HG02623 (cell line): Measurements from ENCODE around the gene ABCF2.

Experiments
- ATAC-seq: cut with Tn5 transposase; IDR thresholded peaks from one replicate; pipeline ENCODE4 v1.9.1; 2021; ENCODE audit warnings: moderate library complexity; ENCODE audit not compliant: unreplicated experiment

Gene ABCF2

DNA sequence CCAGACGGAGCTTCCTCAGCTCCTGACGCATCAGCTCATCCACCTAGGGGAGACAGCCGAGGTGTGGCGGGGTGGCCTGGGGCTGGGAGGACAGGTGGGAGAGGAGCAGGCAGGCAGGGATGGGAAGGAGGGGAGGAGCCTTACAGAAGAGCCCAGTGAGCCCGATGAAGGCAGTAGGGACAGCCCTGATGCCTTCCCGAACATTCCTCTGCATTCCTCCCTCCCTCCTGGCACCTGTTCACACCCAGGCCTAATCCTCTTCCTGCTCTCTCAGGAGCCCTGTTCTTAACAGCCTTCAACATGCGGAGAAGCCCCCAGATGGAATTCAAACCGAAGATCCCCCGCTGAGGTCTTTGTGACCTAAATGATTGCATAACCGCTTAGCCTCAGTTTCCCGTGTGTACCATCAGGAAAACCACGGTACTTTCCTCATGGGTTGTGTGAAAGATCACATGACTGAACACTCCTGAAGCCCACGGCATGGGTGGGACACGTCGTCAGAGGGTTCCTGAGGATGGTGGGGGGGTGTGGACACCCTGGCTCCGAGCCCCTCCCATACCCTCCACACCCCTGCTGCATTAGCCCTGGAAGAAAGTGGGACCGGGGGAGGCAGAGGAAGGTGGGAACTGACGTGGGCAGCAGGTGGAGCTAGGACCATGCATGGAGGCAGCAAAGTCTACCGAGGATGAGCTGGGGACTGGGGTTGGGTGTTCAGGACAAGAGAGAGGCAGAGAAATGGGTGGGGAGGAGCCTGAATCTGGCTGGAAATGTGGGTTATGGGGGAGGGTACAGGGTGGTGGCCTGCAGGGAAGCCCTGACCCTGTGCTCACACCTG, 31.2 kb downstream of the ABCF2 start:
- no peak for ATAC-seq

DNA sequence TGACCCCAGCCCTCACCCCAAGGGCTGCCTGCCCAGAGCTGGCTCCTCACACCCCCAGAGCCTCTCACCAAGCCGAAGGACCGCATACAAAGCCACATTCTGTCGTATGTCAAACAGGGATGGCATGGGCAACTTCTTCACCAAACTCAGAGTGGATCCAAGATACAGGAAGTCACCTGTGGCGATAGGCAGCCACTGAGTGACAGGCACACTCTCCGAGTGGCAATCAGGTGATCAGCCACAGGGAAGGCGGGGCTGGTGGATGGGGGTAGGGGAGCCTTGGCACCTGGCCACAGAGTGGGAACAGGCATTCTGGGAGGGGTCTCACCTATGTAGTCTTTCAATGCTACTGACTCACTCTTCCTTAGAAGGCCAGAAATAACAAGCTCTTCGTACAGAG, 32.8 kb downstream of the ABCF2 start:
- no peak for ATAC-seq

DNA sequence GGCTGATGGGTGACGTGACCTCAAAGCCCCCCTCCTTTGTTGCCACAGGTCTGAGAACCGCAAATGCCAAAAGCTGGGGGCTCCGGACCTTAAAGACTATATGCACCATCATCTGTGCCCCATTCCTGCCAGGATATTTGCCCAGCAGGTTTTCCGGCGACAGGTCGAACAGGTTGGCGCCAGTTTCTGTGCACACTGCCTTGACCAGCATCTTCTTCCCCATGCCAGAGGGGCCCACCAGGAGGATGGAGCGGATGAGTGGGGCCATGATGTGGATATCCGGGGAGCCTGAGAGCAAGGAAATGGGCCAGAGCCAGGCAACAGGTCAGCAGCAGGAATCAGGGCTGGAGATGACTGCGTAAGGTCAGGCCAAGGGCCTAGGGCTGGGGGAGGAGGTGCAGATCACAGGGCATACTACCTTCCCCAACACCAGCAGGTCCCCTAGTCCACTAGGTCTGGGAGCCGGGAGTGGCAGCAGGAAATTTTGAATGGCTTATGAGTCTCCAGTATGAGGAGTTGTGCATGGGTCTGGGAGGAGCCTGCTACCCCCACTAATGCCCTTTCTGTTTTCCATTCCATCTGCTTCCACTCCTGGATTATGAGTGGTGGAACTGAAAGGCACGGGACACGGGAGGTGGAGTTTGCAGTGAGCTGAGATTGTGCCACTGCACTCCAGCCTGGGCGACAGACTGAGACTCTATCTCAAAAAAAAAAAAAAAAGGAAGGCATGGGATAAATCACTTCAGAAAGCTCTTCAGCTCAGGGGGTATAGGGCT, 33.6 kb downstream of the ABCF2 start:
- ATAC-seq, result no peak

DNA sequence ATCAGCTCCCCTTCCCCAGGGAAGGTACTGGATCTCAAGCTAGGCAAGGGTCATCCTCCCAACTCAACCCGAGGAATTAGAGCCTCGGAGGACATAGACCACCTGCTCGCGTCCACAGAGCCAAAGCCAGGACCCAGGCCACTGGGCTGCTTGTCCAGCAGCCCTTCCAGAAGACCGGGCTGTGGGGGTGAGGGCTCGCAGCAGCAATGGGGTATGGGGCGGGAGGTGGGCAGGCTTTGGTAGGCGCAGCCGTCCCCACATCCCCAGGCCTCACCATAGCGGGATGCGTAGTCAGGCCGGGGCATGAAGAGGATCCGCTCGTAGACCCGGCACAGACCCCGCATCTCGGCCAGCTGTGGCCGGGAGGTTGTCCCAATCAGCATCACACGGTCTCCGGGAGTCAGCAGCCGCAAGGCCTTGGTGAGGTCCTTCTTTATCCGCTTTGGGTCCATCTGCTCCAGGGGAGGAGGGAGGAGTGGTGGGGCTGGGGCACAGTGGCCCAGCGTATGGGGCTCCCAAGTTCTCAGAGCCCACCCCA, 34.9 kb downstream of the ABCF2 start:
- ATAC-seq, result no peak

DNA sequence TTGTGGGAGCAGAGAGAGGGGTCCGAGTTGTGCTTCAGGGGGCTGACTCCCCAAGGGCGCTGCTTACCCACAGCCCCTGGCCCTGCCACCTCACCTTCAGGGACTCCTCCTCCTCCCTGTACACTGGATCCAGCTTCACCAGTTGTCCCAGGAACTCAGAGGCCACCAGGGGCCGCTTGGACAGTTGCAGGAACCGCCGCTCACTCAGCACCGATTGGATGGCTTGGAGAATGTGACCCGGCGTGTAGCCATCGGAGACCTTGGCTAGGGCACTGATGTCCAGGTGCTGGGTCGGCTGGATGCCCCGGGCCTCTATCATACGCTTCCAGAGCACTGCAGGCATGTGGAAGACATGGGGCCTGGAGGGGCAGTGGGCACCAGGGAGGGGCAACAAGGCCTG, 35.5 kb downstream of the ABCF2 start:
- no peak for ATAC-seq

DNA sequence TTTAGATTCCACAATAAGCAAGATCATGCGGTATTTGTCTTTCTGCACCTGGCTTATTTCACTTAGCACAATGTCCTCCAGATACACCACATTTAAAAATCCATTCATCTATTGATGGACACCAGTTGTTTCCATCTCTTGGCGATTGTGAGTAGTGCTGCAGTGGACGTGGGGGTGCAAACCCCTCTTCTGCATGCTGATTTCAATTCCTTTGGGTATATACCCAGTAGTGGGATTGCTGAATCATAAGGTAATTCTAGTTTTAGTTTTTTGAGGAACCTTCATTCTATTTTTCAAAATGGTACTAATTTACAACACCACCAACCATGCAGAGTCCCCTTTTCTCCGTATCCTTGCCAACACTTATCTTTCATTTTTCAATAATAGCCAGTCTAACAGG, 38.0 kb downstream of the ABCF2 start:
- ATAC-seq, result no peak

DNA sequence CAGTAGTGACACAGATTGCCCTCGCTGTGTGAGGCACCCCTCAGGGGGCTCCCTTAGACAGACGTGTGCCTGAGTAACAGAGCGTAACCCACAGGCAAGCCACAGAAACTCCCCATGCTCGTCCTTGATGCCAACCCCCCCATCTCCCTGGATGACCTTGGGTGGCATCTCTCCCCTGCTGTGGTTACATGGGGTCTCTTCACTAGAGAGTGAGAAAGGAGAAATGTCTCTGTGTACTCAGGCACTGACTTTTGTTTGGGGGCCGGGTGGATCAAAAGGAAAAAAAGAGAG, 38.8 kb downstream of the ABCF2 start:
- ATAC-seq, result no peak

DNA sequence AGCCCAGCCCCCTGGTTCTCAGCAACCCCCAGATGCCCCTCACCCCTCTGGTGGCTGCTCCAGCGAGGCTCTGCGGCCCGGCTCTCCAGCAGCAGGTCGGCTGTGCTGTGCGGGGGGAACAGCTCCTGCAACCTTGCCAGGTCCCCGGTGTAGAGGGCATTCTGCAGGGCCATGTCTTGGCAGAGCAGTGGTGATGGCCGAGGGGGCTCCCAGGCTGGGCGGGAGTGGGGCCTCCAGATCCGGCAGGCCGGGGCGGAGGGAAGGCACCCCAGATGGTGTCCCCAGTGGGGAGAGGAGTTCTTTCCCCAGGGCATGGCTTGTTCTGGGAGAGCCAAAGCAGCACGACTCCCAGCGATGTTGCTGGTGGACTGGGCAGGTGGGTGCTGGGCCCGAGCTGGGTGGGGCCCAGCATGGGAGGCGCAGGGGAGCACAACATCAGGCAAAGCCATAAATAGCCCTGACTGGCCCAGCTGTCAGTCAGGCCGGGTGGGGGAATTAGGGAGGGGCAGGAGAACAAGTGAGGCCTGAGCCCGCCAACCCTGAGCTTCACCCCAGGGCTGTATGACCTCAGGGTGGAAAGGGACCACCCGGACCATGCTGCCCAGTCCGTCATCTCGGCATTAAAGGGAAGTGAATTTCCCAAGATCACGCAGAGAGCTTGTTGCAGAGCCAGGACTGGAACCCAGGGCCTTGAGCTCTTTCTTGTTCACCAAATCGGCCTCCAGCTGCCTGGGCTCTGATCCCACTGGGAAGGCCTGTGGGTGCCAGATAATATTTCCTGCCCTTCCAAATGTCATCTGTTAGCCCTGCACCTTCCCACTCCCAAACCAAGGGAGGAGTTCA, 39.4 kb downstream of the ABCF2 start:
- no peak for ATAC-seq

DNA sequence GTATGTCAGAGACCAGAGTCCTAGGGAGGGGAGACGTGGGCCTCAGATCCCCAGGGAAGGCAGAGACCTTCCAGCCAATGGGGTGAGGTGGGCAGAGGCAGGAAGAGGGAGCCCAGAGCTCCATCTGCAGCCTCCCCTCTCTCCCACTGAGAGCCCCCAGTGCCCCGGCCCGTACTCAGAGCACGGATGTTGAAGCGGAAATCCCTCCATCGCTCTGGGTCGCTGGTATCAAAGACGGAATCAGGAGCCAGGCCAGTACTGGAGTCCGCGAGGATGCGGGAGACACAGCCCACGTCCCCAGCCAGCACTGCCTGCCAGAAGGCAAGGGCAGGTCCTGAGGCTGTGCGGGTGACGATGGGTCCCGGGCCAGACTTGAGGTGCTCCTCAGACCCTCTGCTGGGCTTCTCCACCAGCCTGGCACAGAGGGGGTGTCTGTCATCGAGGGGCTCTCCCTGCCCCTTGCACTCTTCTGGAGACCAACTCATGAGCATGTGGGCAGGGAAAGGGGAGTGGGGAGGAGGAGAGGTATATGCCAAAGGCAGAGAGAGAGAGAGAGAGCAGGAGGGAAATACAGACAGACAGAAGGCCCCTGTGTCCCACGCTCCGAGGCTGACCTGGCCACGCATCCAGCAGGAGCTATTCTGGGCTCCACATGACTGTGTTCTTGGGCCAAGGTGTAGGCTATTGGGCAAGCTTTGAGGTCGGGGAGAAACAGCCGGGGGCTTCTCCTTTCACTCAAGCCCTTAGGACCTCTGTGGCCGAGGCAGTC, 40.2 kb downstream of the ABCF2 start, which contains the start of gene ASB10:
ASB10 (minus strand) TSS at position 611 of the 769 bp plus-strand sequence; CDS start at position 491, 120 bp downstream.
- no peak for ATAC-seq

DNA sequence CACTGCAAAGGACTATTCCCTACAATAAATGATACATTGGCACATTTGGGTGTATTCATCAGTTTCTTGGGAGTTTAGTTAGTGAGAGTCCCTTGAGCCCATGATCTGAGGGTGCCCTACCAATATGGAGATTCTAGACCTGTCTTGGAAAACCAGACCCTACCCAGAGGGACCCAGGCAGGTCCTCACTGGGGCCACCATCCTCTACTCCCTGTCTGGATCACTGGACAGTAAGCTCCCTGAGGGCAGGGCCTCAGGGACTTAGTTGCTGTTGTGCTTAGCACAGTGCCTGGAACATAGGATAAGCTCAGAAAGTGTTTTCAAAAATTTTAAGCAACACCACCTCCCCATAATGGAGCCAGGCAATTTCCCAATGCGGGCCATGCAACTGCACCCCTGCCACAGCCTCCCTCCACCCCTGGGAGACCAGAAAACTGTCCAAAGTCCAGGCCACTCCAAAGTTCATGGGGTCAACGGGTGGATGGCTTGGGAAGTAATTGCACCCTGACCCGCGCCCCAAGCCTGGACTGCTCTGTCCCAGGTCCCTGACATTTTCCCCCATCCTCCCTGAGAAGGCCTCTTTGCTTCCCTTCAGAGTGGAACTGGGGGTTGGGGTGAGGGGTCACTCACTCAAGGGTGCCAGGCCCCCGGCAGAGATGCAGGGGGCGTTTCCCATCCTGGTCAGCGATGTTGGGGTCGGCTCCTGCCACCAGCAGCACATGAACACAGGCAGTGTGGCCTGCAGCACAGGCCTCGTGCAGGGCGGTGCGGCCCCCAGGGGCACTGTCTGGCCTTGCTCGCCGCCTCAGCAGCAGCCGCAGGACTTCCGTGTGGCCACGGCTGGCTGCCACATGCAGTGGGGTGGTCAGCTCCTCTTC, 41.0 kb downstream of the ABCF2 start:
- ATAC-seq, result no peak

DNA sequence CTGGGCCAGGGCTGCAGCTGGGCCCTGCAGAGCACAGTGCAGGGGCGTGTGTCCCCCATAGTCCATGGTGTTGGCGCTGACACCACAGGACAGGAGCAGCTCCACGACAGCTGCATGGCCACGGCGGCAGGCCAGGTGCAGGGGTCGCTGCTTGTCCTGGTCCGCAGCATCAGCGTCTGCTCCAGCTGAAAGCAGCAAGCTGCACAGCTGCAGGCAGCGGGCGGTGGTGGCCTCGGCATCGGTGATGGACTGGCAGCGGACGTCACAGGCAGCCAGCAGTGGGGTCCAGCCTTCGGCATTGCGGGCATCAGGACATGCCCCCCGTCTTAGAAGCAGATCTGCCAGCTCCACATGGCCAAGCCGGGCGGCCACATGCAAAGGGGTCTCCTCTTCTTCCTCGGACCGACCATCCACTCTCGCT, 46.0 kb downstream of the ABCF2 start:
- ATAC-seq, result no peak

DNA sequence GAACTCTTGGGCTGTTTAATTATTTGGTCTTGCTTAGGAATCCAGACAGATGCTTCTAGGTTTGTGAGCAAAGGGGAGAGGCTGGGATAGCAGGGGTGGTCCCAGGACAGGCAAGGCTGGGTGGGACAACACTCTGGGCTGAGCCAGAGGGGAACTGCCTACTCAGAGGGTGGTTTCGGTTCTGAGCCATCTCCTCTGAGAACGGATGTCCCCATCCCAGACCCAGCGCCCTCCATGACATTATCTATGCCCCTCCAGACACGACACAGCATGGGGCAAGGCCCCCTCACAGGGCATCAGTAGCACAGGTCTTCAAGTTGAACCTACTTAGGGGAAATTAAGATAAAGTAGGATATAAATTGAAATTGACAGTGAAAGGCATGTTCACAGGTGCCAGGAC, 47.1 kb downstream of the ABCF2 start:
- ATAC-seq, result no peak

DNA sequence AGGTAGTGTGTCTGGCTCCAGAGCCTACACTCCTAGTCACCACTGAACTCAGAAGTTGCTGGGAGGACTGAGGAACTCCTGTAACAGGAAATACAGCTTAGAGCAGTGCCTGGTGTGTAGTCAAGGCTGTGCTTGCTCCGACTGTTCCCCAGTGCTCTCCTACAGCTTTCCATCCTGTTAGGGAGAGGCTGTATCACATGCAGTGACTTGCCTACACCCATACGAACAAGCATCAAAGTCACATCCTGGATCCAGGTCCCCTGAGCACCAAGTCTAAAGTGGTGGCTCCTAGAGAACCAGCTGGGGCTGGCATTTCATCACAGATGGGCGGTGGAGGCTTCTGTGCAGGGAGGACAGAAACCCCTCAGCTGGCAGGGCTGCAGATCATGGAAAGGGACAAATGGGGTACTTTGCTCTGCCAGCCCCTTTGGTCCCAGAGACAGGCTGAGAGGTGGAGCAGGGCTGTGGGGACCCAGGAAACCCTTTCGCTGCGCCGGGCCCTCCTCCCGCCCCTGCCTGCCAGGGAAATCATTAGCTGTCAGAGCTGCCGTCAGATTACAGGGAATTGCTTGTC, 47.6 kb downstream of the ABCF2 start:
- ATAC-seq, result no peak

DNA sequence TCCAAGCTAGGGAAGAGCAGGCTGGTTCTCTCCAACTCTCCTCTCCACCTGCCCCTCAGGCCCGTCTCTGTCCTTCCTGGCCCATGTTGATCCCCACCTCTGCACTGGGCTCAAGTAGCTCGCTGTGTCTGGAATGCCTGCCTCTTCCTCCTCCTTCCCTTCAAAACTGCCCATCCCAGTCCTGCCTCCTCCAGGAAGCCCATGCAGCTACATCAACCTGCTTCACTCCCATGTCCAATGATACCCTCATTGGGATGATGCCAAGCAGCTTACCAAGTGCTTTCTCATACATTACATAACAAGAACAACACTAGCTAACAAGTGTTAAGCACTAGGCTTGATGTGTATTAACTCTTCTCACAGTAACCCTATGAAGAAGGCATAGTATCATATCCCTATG, 48.2 kb downstream of the ABCF2 start:
- no peak for ATAC-seq

DNA sequence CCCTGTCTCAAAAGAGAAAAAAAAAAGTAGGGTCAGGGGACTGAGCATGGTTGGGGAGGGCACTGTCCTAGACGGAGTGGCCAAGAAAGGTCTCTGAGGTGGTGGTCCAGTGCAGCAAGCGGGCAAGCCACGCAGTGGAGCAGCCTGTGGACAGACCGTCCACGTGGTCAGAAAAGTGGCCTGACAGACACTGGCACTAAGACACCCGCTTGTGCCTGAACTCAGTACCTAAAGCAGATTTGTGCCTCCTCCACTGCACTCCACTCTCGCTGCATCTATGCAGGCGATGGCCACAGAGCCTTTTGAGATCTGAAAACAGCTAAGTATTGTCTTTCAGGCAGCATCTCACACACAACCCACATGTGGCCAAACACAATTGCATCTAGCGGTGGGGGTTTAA, 48.8 kb downstream of the ABCF2 start:
- ATAC-seq, result no peak

DNA sequence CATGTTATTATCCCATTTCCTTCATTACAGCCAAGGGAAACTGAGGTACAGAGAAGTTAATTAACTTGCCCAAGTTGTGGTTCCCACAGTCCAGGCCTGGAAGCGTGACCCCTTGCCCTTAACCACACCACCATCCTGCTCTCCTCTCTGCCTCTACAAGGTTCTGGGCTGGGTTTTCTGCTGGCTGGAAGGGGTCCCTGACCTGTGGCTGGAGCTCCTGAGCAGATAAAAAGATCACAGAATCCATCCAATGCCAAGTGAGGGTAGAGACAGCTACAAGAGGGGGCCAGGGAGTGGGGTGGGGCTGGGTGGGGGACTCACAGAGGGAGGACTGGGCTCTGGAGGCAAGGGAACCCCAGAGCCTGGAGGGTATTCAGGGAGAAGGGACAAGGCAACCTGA, 49.7 kb downstream of the ABCF2 start:
- no peak for ATAC-seq

DNA sequence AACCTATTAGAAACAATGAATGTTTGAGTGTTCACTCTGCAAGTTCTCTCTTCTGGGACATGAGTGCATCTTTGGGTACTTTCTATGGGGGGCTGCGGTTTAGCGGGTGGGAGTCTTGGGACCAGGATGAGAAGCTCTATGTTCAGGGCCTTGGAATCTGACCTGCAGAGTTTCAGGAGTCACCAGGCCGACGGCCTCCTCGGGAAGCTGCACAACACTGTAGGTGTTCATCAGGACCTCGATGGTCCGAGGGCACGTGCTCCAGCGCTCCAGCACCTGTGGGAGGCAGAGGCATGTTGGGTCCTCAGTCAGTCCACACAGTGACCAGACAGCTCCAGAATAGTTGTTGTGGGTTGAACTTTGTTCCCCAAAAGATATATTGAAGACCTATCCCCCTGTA, 50.6 kb downstream of the ABCF2 start:
- no peak for ATAC-seq

DNA sequence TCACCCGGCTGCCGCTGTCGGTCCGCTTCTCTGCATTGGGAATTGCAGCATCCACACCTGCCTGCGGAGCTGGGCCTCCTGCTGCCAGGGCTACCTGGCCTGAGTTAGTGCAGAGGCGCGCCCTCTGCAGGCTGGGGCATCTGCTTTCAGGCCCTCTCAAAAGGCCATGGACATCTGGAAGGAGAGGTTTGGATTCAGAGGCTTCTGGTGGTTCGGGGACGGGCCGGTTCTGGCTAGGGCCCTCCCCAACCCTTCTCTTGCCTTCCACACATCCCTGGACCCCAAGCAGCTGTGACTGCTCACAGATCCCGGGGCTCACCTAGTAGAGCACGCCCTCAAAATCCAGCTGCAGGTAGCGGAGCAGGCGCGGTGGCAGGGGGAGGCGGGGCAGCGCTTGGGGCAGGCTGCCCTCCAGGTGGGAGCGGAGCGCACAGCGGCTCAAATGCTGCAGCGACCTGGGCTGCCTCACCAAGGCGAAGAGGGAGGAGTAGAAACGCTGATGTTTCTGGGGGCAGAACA, 51.2 kb downstream of the ABCF2 start:
- ATAC-seq, result no peak
